Measurements from ENCODE around the gene LHX3.

Gene LHX3

DNA sequence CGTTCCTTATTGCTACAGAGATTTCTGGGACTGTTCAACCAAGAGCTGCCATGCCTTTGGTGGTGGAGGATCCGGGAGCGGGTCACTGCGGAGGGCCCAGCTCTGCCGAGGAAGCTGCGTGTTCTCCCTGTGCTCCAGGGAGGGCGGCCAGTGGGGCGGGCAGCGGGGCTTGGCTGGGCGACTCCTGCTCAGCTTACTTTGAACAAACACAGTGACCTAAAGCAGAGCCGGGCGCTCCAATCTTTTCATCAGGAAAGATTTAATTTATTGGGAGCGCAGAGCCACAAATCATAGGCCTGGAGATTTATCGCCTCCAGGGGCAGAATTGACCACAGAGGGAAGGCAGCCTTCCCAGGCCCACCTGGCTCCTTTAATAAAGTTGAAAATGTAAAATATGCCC lies 27.7 kb downstream of the LHX3 start:
- no peak for DNase-seq (ENCODE audit: low read depth)

DNA sequence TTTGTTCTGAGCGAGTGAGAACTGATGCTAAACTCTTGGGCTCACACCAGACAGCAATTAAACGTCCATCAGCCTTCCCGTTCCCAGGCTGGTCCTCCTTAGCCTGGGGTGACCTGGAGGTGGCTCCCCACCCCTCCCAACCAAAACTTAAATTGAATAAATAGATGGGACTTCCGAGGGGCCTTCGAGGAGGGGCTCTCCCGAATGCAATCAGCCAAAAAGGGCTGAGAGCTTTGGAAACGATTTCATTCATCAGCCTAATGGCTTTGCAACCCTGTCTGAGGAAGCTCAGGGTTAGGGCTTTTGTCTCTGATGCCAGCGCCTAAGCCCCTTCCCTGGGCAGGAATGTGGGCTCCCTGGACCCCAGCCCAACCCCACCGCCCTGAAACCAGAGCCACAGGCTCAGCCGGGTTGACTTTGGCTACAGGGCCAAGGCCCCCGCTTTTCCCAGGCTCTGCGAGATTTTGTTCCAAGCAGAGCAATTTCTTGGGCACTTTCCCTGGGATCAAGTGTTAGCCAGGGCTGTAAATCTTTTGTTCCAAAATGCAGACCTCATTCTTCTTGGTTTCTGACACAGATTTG lies 29.2 kb downstream of the LHX3 start:
- DNase-seq (ENCODE audit: low read depth), result no peak

DNA sequence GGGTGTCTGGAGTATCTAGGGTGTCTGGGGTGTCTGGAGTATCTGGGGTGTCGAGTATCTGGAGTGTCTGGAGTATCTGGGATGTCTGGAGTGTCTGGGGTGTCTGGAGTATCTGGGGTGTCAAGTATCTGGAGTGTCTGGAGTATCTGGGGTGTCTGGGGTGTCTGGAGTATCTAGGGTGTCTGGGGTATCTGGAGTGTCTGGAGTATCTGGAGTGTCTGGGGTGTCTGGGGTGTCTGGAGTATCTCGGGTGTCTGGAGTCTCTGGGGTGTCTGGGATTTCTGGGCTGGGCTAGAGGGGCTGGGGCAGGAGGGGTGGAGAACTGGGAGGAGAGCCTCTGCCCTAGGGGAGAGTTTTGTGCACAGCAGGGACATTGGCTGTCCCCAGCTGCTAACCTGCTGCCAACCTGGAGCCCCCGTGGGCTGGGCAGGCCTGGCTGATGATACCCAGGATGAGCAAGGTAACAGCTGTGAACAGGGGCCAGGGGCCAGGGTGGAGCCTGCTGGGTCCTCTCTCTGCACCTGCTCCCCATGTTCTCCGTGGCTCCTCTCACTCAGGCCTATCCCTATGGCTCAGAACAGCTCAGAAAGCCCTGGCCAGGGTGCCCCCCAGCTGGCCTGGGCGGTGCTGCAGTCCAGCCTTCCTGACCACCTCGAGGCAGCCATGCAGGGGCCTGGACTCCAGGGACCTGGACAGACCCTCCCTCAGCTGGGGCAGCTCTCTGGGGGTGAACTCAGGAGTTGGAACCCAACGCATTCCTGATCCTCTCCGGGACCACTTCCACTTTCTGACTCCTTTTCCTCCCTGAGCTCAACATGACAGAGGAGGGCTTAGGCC lies 29.9 kb downstream of the LHX3 start:
- DNase-seq (ENCODE audit: low read depth), result no peak

DNA sequence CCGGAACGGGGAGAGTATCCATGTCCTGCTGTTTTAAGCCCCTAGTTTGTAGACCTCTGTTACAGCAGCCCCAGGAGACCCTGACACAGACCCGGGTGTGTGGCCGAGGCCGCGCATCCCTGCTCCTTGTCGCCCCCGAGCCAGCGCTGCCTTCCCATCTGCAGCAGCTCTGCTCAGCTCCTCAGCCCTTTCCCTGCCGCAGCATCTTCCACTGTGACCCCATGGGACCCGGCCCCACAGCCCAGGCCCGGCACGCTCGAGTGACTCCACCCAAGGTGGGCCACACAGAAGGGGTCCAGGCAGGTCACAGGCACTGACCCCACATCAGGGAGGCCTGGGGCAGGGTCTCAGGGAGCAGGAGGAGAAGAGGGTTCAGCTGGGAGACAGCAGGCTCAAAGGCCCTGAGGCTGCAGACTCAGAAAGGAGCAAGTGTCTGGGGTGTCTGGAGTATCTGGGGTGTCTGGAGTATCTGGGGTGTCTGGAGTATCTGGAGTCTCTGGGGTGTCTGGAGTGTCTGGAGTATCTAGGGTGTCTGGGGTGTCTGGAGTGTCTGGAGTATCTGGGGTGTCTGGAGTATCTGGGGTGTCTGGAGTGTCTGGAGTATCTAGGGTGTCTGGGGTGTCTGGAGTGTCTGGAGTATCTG lies 31.2 kb downstream of the LHX3 start:
- DNase-seq (ENCODE audit: low read depth), result no peak

DNA sequence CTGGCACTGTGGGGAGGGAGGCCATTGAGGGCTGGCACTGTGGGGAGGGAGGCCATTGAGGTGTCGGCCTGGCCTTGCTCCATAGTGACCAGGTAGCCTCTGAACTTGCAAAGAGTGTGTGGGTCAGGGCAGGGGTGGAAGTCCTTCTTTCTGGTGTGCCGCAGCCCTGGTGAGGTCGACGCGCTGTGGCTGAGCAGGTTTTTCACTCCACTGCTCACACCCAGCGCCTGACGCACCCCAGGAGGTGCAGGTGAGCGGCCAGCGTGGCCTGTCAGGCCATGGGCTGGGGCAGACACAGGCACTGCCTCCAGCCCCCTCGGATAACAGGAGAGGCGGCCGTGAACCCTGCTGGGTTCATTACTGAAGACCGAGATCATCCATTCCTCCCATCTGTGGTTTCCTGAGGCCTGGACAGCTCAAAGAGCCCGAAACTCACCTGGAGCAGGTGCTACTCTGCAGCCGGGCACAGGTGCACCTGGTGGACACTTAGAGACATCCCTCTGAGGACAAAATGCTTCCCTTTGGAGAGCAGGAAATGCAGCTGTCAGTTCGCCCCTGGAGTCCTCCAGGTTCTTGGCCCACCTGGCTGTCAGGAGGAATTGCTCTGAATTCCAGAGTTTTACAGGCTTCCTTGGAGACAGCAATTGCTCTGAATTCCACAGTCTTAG lies 32.4 kb downstream of the LHX3 start:
- no peak for DNase-seq (ENCODE audit: low read depth)

DNA sequence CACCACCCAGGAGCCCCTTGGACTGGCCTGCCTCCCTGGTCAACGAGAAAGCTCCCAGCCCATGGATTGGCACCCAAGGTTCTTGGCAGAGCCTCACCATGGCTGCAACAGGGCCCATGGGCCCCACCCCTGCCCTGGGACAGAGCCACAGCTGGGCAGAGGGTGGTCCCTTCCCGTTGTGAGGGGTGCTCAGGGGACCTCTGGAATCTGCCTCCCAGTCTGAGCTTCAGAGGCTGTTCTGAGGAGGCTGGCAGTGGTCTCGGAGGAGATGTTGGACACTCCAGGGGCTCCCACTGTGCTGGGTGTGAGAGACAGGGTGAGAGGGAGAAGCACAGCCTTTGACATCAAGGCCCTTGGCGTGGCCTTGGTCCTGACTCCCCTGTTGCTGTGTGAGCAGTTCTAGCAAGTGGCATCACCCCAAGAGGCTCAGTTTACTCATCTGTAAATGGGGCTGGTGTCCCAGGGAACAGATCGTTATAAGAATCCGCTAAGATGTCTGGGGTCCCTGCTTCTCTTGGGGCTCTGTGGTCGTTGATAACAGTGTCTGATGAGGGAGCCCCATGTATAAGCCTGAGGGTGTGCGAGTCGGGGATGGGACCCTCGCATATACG lies 33.0 kb downstream of the LHX3 start:
- no peak for DNase-seq (ENCODE audit: low read depth)

DNA sequence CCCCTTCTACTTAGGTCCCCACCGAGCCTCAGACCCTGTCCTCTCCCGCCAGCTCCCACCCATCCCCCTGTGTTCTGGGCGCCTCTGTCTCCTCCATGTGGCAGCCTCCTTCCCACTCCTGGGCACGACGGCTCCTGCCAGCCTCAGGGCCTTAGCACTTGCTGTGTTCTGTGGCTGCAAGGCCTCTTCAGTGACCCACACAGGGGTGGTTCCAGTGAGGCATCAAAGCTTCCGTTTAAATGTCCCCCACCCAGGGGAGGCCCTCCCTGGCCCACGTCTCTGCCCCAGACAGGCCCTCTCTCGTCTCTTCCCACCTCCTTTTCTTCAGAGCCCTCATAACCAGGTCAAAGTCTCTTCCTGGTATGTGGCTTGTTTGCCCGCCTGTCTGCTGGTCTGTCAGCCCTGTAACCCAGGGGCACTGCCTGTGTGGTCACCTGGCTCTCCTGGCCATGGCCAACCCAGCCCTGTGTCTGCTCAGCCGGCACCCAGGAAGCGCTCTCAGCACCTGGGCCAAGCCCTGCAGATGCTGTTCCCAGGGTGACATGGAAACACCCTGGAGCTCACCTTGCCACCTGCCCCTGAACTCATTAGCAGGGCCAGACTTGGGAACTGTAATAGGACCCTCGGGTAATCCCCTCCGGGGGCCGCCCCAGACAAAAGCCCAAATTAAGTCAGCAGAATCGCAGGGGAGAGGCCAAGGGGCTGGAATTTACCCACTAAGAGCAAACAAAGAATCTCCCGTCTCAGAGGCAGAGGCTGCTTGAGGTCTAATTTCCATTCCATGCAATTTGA lies 33.7 kb downstream of the LHX3 start:
- no peak for DNase-seq (ENCODE audit: low read depth)

DNA sequence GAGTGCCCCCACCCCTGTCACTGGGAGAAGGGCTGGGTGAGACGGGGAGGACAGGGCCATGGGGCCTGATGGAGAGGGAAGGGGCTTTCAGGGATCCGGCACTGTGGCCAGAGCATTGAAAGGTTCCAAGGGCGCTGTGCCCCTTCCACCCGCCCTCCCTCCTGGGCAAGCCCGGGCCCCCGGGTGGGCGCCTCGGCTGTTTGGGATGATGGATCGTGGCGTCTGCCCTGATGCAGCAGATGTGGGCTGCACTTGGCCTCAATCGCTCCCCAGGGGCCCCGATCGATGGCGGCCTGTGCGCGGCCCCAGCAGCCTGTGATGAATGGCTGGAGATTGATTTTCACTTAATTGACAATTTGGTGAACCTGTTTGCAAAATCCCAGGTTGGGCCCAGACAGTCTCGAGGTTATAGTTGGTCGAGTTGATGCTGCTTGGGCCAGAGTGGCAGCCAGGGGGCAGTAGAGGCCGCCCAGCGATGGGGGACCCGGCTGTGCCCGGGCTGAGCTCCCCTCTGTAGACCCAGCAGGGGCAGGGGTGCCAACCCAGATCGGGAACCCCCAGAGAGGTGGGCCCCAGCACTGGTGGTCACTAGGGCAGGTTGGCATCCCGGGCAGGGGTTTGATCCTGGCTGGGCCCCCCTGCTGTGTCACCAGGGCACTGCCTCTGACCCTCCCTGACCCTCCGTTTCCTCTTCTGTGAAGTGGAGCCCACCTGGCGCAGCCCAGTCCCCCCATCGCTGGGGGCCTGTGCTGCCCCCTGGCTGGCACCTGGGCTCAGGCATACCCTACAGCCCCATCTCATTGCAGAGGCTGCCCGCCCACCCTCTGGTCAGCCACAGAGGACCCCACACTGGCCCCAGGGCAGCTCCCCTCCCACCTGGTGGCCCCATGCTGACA lies 34.7 kb downstream of the LHX3 start:
- DNase-seq (ENCODE audit: low read depth), result peak; percentile 42

DNA sequence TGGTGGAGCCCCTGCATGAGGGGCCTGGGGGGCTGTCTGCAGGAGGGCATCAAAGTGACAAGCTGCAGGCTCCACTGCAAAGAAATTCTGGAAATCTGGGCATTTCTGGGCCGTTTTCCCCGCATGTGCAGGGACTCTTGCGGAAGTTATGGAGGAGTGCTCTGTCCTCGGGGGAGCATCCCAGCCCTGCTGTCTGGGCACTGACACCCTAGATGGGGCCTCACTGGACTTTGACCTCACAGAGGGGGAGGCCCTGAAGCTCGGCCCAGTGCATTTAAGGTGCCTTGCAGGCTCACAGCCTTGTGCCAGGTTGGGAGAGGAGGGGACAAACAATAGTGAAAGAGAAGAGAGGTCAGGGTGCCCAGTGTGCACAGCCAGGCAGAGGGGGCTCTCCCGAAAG lies 35.4 kb downstream of the LHX3 start:
- DNase-seq (ENCODE audit: low read depth), result no peak

DNA sequence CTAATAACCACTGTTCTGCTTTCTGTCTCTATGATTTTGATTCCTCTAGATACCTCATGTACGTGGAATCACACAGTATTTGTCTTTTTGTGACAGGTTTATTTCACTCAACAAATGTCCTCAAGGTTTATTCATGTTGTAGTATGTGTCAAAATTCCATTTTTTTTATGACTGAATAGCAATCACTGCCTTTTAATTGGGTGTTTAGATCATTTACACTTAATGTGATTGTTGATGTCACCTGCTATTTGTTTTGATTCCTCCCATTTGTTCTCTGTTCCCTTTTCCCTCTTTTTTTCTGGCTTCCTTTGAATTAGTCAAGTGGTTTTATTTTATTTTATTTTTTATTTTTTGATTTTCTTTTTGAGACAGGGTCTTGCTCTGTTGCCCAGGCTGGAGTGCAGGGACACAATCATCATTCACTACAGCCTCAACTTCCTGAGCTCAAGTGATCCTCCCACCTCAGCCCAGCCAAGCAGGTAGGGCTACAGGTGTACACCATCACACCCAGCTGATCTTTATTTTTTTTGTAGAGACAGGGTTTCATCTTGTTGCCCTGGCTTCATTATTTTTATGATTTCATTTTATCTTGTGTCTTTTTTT lies 41.6 kb downstream of the LHX3 start:
- DNase-seq (ENCODE audit: low read depth), result no peak

DNA sequence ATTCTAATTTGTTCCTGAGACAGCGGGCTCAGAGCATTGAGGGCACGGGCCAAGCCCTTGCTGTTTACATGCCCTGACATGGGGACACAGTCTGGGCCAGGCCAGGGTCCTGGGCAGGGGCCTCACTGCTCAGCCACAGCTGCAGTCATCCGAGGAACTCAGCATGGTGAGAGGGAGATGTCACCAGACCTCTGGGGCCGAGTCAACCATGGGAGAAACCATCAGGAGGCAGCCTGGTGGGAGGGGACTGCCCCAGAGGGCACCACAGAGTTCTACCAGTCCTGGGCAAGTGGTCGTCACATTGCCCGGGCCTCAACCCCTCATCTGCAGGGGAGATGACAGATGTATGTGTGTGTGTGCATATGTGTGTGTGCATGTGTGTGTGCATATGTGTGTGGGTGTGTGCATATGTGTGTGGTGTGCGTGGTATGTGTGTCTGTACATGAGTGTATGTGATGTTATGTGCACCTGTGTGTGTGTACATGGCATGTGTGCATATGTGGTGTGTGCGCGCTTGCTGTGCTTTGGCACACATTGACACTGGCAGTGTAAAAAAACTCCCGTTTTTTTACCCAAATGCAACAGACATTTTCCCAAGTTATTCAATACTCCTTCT lies 43.8 kb downstream of the LHX3 start:
- DNase-seq (ENCODE audit: low read depth), result no peak

DNA sequence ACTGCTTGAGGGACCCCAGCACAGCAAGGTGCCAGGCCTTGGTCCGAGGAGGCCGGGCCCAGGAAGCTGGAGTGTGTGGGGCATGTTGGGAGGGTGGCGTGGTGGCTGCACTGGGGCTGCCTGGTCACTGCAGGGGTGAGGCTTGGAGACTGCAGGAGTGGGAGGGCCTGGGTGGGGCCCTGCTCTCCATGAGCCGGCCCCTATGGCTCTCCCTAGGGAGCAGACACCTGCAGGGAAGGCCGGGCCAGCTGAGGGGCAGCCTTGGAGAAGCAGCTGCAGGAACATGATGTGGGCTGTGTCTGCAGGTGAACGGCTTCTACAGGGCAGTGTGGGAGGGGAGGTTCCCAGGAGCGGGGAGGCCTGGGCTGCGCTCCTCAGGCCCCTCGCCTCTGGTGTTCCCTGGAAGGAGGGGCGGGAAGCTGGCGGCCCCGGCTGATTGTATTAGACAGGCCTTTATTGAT lies 44.5 kb downstream of the LHX3 start:
- DNase-seq (ENCODE audit: low read depth), result no peak

DNA sequence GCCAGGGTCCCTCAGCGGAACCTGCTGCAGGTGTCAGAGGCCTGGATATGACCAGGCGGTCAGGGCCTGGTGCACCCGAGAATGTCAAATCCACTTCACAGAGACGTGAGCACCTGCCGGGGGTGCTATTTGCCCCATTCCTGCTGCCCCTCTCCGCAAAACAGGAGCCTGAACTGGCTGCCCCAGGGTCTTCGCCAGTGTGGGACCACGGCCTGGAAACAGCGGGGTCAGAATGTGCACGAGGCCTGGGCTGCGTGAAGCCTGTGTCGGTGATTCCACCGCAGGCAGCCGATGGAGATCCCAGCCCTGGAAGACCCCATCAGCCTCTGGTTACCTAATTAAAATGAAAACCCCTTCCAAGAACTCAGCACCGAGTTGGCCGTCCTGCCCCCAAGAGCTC lies 45.1 kb downstream of the LHX3 start:
- DNase-seq (ENCODE audit: low read depth), result no peak

DNA sequence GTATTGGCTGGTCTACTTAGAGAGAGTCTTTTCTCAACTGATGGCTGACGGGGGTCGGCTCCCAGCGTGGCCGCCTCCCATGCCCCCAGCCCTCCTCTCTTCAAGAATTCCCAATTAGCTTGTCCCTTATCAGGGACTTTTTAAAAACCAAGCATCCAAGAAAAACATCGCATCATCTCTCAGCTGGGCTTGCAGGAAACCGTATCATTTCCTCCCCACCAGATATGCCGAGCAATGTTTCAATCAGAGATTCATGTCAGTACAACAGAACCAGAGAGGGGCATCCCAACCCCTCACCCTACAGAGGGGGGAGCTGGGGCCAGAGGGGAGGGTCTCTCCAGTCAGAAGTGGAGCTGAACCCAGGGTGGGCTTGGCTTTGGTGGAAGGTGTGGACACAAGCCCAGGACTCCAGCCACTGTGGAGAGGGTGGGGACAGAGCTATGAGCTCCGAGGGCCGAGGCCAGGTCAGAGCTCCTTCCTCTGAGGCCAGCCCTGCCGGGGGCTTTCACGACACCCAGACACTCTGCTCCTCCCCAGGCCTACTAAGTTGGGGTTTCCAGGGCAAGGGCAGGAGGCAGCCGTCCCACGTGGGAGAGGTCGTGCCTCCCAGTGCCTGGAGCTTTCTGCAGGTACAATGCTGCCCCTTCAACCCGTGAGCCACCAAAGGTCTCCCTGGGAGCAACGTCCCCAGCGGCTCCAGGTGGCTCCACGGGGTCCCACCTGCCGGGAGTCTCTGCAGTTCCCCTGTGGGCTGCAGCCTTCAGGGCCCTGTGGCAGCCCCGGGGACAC lies 47.3 kb downstream of the LHX3 start:
- no peak for DNase-seq (ENCODE audit: low read depth)

DNA sequence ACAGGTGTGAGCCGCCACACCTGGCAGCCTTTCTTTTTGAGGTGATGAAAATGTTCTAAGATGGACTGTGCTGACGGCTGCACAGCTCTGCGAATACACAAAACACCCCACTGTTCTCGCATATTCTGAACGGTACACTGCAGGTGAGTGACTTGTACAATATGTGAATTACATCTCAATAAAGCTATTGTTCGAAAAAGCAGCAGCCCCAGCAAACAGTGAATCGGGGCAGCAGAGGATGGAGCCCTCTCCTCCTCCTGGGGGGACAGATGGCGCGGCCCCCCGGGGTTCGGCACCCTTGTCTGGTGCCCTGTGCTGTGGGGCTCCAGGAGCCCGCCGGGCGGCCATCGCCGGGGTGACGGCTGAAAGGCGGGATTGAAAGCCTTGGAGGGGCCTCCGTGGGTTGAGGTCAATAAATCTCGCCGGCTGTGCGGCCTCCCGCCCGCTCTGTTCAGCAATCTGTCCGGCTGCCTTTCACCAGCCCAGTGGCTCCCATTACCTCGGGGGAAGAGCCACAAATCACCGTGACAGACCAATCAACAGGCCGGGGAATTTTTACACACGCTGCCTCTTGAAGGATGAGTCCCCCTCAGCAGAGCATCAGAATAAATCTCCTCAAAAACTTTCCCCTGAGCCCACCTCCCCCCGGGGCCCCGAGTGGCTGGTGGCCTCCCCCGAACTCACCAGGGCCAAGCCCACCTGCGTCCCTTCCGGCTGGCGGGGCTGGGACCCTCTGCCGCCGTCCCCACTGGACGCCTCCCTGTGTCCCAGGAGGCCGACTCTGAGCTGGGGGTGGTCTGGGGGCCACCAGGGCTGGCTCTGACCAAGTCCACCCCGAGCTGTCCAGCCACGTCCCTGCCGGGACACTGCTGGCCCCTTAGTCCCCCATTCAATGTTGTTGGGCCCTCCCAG lies 48.5 kb downstream of the LHX3 start:
- no peak for DNase-seq (ENCODE audit: low read depth)

DNA sequence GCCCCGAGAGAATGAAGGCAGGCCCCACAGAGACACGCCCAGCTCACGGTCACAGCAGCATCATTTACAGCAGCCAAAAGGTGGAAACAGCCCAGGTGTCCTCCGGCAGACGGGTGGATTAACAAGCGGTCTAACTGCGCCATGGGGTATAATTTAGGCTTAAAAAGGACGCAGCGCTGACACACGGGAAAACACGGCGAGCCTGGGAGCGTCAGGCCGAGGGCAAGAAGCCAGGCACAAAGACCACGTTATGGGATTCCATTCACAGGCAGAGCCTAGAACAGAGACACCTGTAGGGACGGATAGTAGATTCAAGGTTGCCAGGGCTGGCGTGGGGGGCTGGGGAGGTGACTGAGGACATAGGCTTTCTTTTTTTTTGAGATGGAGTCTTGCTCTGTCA lies 49.4 kb downstream of the LHX3 start:
- DNase-seq (ENCODE audit: low read depth), result no peak

DNA sequence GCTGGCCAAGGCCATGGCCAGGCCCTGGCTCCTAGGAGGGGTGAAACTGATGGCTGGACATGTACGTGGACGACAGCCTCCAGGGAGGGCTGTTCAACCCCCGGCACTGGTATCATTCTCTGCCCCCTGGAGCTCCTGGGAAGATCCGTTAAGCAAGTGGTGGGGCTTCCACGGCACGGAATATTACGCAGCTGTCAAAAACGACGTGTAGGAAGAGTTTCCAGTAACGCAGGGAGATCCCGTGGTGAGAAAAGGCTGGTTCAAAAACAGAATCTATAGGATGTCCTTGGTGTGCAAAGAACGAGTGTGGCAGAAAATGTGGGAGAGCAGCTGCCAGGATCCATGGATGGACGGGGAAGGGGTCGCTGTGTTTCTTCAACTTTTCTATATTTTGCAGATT lies 50.0 kb downstream of the LHX3 start:
- no peak for DNase-seq (ENCODE audit: low read depth)

Data from ELR (cell line).